ENCODE measurements around the gene FBXW5.

Gene FBXW5

GRCh38 chr9:136949239-136949816 lies 4.8 kb upstream of the FBXW5 start:
- DNase-seq = no peak

DNA sequence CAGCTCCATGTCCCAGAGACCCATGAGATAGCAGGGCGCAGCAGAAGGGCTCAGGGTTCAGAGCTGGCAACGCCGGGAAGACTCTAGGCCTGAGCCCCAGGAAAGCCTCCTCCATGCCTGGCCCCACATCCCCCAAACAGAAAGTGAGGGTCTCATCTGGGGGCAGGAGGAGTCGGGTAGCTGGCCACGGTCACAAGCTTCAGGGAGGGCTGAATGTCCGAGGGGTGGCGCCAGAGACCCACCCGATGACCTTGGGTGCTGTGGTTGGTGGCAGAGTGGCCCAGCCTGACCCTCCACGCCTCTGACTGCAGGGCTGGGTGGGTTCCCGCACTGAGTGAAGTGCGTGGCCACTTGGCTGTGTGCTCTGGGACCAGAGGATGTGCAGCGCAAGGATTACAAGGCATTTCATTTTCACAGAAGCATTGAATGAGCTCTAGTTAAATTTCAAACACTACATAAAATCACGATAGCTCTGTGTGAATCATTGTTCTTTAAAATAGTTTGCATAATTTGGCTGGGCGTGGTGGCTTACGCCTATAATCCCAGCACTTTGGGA lies 3.5 kb upstream of the FBXW5 start:
- peak; percentile 57 for DNase-seq

DNA sequence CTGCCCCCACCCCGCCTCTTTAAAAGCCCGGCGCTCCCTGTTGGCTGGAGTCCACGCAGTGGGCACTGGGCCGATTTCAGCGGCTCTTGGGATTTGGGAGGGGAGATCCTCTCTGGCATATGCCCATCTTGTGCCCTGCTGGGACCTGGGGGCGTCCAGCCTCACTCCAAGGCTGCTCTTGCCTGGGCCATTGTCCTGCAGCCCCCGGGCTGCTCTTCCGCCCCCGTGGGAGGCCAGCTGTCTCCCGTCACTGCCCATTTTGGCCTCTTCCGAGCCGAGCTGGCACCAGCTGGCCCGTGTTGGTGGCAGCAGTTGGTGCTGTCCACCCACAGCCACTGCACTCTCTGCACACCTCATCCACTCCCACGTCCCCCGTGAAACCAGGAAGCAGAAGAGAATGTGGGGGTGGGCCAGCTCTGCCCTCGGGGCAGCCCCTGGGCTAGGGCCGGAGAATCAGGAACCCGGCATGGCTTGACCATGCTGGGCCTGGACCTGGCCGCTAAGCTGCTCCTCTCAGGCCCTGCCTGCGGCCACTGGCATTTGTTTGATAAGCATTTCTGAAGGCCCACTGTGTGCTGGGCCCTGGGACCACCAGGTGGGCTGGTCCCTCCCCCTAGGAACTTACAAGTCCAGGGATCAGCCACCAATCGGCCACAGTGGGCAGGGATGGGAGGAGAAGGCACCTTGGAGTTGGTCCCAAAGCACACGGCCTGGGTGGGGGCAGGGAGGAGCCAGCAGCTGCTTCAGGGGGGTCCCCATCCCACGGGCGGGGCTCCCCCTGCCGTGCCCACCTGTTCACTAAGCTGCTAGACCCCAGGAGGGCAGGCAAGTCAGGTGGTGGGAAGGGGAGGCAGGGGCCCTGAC lies 2.7 kb upstream of the FBXW5 start:
- DNase-seq = no peak

- DNase-seq = no peak
Measured at GRCh38 chr9:136946228-136947027, 1.9 kb upstream of the FBXW5 start.

DNA sequence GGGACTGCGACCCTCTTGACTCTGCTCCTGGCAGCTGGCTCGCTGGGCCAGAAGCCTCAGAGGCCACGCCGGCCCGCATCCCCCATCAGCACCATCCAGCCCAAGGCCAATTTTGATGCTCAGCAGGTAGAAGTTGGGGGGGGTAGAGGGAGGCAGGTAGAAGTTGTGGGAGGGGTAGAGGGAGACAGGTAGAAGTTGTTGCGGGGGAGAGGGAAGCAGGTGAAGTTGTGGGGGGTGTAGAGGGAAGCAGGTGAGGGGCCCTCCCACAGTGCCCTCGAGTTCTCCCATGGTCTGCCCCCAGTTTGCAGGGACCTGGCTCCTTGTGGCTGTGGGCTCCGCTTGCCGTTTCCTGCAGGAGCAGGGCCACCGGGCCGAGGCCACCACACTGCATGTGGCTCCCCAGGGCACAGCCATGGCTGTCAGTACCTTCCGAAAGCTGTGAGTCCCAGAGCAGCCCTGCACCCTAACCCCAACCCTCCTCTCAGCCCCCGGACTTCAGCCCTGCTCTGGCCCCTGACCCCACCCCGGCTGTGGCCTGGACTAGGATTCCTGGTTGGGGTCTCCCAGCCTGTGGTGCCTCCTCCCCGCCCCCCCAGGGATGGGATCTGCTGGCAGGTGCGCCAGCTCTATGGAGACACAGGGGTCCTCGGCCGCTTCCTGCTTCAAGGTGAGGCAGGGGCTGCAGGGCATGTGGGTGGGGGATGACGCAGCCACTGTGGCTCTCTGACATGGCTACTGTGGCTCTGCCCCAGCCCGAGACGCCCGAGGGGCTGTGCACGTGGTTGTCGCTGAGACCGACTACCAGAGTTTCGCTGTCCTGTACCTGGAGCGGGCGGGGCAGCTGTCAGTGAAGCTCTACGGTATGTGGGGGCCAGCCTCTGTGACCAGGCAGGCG lies 1.0 kb upstream of the FBXW5 start:
- DNase-seq = no peak

DNA sequence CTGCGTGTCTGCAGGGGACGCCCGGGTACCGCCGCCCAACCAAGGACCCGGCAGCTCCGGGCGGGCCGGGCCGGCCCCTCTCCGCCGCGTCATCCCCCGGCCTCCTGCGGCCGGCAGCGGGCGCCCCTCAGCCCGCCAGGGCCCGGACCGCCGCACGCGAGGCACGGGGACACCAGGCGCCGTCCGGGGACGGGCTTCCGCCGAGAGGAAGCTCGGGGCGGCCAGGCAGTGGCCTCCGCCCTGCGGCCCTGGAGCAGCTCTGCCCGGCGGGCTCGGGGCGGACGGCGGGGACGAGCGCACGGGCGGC lies 373 bp downstream of the FBXW5 start:
- DNase-seq = no peak

DNA sequence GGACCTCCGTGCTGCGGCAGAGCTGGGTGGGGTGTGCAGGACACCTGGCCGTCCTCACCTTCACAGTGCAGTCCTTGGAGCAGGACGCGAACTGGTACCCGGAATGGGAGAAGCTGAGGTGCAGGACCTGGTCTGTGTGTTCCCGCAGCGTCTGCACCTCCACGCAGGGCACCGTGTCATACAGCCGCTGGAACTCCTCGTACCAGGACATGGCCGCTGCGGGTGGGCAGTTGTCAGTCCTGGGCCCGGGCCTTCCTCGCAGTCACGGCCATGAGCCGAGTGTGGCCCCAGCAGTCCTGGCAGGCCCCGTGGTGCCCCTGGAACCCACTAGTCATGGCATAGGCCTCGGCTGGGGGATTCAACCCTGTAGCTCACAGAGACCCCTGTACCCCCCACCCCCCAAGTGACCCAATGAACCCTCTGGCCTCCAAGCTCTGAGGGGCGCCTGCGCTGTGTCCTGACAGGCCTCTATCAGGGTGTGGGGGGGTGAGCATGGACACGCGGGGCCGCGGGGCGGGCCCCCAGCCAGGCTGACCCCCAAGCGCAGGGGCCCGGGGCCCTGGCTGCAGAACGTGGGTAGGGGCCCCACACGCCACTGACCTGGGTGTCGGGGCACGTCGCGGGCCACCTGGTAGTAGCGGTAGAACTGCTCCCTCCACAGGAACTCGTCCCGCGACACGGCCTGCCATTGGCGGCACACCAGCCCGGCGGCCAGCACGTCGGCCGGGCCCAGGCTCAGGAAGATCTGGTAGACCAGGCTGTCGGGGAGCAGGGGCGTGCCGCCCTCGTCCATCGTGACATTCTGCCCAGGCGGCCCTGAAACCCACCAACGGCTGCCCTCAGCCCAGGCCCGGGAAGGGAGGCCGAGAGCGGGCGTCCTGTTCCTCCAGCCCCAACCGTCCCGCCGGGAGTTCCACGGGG lies 987 bp downstream of the FBXW5 start:
- peak; percentile 43 for DNase-seq

DNA sequence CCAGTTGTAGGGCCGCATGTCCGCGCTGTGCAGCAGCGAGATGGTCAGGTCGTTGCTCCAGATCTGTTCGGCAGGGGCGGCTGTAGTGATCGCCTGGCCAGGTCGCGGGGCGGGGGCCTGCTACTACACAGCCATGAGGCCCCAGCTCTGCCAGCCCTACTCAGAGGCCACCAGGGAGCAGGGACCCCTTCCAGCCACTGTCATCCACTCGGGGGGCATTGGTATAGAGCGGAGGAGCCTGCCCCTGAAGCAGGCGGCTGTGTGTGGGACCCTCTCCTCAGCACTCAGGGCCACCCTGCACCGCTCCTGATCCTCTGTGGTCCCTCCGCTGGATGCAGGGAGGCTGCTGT lies 1.7 kb downstream of the FBXW5 start:
- DNase-seq = no peak

DNA sequence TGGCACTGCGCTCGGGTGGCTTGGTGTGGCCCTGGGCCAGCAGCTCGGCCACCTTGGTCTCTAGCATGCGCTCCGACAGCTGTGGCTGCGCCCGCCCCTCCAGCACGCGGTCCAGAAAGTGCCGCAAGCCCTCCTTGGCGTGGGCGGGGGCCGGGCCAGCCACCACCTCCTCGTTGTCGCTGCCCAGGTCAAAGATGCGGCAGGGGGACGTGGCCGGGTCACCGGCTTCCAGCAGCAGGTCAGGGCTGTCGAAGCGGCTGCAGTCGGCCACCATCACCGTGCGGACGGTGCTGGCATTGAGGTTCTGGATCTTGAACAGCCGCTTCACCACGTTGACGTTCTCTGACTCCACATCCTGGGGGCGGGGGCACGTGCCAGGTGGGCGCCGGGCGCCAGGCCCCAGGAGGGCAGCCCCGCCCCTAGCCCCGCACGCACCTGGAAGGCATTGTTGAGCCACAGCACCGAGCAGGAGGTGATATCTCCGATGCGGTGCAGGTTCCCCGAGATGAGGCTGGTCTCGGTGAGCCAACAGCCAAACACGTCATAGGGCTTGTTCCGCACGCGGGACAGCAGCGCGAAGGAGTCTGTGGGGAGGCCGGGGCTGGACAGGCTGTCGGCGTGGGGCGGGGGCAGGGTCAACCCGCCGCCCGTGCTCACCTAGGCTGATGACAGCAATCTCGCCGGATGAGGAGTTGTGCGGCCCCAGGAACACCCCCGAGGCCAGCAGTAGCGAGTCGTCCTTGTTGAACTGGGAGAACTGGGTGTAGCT lies 2.2 kb downstream of the FBXW5 start:
- DNase-seq = no peak

DNA sequence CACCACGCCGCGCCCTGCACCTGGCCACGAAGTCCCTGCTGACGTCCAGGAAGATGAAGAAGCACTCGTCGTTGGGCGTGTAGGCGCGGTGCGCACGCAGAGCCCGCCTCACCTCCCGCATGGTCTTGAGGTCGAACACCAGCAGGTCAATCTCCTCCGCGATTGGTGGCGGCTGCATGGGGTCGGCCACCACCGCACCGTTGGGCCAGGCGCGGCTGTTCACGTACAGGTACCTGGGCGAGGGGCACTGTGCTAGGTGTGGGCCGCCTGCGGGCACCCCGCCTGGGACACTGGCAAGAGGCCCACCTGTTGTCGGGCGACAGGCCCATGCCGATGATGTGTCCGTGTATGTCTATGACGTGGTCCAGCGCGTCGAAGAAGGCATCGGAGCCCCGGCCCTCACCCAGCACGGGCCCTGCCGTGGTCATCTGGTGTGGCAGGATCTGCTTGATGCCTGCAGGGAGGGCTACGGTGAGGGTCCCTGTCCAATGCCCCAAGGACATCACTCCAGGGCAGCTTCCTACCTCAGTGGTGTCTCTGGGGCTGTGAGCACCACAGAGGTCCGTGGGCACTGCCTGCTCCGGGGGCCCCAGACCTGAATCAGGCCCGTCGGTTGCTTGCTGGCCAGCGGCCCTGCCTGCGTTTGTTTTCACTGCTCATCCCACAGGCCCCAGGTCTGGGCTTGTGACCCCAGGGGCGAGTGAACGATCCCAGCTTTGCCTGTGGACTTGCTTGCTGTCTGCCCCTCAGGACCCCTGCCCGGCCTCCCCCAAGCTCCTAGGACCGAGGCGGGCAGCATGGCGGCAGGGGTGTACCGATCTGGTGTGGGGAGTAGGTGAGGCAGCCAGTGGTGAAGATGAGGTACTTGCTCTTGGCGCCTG lies 3.1 kb downstream of the FBXW5 start:
- DNase-seq = no peak

- DNase-seq = no peak
Measured at GRCh38 chr9:136940526-136941230, 3.9 kb downstream of the FBXW5 start.

GRCh38 chr9:136939996-136940525 lies 4.5 kb downstream of the FBXW5 start:
- DNase-seq = no peak

DNA sequence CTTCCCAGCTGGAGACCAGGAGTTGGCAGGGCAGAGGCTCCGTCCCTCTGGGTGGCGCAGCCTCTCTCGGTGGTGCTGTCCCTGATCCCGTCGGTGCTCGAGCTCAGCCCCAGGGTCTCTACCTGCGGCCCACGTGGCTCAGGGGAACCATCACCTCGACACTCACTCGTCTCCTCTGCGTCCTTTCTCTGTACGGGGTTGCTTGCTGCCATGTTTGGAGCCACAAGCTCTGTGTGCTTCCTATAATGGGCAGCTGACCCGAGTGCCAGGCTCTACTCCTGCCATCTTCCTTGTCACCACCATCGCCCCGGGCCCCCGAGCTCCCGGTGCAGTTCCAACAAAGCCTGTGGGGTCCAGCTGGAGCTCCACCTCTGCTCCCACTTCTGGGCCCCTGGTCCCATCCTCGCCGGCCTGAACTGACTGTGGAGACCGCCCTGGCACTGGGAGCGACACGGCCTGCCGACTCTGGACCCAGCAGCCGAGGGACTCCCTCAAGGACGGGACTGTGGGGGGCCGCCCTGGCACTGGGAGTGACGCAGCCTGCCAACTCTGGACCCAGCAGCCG lies 5.0 kb downstream of the FBXW5 start:
- DNase-seq = no peak

DNA sequence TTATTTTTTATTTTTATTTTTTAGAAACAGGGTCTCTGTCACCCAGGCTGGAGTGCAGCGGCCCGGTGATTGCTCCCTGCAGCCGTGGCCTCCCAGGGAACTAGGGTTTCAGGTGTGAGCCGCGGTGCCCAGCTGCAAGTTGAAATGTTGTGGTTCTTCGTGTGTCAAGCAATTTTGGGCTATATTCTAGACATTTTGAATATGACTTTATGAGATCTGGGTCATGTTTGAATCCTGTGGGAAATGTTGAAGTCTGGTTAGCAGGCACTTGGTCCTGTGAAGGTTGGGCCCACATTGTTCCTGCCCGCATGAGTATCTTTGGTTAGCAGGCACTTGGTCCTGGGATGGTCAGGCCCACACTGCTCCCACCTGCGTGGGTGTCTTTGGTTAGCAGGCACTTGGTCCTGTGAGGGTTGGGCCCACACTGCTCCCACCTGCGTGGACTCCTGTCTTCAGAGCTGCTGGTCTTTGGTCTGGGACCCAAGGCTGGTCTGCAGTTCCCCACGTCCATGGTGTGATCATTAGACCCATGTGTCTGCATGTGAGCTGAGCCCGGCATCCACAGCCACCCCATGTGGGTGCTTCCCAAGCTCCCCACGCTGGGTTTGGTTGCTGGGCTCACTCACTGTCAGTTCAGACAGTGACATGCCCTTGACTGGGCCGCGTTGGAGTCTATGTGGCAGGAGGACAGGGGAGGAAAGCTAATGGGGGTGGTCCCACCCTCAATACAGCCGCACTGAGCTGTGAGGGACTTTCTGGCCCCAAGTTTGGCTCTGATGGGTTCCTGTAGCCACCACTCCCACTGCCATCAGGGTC lies 7.1 kb downstream of the FBXW5 start:
- no peak for DNase-seq

DNA sequence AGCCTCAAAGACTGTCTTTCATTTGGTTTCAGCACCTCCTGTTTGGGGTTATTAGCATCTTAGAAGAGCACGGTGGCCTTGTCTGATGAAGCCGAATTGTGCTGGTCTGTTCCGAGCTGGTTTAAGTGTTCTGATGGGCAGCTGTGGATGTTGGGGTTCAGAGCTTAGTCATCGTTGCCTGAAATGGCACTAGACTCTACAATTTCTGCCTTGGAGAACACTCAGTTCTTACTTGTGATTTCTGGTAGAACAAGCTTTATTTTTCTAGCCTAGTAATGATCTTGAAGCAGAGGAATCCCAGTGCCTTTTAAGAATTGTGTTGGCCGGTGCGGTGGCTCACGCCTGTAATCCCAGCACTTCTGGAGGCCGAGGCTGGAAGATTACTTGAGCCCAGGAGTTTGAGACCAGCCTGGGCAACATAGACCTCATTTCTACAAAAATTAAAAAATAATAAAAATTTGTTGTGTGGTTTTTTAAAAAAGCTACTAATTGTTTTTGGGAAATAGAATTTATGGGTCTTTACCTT lies 7.8 kb downstream of the FBXW5 start:
- DNase-seq = no peak

DNA sequence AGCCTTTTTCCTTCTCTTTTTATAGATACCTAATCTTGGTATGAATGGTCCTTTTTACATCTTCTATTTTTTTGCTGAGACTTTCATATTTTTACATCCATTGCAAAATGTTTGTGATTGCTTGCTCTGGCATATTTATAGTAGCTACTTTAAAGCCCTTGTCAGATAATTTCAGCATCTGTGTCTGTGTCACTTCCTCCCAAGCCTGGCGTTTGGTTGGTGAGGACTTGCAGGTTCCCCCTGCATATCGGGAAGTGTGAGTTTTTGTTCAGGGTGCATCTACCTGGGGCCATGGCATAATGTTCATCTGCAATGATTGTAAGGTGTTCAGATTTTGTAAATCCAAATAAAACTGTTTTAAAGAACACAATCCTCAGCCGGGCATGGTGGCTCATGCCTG lies 8.9 kb downstream of the FBXW5 start:
- no peak for DNase-seq

DNA sequence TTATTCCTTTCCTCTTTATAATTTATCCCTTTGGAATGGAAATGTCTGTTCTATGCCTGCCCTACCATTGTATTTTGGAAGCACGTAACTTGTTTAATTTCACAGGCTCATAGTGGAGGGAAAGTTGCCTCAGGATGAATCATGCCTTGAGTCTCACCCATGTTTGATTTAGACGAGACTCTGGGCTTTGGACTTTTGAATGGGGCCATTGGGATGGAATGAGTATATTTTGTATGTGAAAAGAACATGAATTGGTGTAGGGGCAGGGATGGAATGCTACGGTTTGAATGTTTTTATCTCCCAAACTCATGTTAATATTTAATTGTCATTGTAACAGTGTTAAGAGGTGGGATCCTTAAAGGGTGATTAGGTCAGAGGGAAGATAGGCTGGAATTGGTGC lies 10.3 kb downstream of the FBXW5 start:
- DNase-seq = no peak
